Pons (tissue), 1 donor: ENCODE data around the gene DTD2.
"Not testable (repeated sequence)": the region's sequence is repeated elsewhere in the genome, so short reads cannot be mapped to it uniquely, and the experiment has no call there.

ENCODE experiments used
- DNase-seq: peaks from one replicate; pipeline ENCODE4 v3.0.0-alpha.2; 2016; ENCODE audit warnings: low spot score

Gene DTD2

GRCh38 chr14:31441273-31442111, 15.8 kb downstream of the DTD2 start:
- DNase-seq: no peak

DNA sequence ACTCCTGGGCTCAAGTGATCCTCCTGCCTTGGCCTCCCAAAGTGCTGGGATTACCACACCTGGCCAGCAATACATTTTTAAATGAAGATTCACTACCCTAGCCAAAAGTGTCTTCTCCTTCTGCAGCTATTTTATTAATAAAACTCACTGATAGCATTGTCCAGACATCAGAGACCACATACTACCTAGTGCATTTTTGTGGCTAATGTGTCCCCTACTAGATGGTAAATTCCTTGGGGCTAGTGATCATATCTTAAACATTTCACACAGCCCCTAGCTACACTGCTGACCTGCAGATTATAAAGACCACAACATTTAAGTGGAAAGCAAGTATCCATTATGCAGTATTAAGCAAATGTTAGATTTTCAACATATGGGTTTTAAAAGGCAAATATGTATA, 17.0 kb downstream of the DTD2 start:
- no peak for DNase-seq

DNA sequence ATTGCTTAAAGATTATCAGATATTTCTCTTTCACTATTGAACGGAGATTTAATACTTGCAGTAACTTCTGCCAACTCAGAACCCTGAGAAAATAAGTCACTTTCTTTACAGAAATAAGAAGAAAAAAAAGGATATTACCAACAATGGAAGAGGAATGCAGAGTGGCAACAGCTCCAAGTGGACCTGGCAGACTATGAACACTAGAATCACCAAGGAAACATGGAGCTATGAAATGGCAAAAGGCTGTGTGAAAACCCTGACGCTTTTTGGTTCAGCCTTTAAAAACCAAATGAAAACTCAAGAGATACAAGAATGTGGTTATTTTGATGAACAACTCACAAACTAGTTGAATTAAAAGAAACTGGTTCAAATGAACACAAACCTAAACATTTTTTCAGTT, 17.7 kb downstream of the DTD2 start:
- DNase-seq: peak; percentile 30

- not testable (repeated sequence) for DNase-seq
Measured at GRCh38 chr14:31437045-31437691, 20.1 kb downstream of the DTD2 start.

- no peak for DNase-seq
Measured at GRCh38 chr14:31435276-31435675, 22.0 kb downstream of the DTD2 start.

DNA sequence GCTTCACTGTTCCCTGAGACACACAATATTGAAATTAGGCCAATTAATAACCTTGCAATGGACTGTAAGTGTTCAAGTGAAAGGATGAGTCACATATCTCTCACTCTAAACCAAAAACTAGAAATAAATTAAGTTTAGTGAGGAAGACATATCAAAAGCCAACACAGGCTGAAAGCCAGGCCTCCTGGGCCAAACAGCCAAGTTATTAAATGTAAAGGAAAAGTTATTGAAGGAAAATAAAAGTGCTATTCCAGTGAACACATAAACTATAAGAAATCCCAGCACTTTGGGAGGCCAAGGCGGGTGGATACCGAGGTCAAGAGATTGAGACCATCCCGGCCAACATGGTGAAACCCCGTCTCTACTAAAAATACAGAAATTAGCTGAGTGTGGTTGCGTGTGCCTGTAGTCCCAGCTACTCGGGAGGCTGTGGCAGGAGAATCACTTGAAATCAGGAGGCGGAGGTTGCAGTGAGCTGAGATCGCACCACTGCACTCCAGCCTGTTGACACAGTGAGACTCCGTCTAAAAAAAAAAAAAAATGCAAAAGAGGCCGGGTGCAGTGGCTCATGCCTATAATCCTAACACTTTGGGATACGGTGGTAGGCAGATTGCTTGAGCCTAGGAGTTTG, 26.6 kb downstream of the DTD2 start:
- DNase-seq: no peak

DNA sequence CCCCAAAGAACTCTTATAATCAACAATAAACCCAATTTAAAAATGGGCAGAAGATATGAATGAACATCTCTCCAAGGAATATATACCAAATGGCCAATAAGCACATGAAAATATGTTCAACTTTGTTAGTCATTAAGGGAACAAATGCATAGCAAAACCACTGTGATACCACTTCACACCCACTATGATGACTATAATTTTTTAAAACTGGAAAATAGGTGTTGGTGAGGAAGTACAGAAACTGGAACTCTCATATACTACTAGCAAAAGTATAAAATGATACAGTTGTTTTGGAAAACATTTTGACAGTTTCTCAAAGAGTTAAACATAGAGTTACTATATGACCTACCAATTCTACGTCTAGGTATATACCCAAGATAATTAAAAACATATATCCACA, 27.5 kb downstream of the DTD2 start:
- DNase-seq: no peak

- DNase-seq: no peak
Measured at GRCh38 chr14:31428011-31428410, 29.3 kb downstream of the DTD2 start.

DNA sequence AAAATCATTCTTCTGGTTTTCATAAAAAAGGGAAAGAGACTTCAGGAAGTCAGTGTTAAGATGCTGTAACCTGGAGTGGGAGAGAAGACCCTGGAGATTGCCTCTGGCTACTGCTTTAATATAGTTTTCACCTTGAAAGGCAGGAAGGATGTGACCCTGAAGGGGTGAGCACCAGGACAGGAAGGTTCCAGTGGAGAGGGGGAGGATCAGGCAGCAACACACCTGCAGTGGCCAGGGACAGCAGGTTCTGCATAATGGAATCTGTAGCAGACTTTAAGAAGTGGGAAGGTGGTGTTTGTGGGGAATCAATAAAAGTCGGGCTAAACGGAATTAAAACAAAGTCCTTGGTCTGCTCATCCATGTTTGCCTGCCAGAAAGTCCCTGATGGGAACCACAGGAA, 30.6 kb downstream of the DTD2 start:
- DNase-seq: no peak

GRCh38 chr14:31425905-31426304, 31.4 kb downstream of the DTD2 start:
- DNase-seq: no peak

- no peak for DNase-seq
Measured at GRCh38 chr14:31421200-31421599, 36.1 kb downstream of the DTD2 start.

DNA sequence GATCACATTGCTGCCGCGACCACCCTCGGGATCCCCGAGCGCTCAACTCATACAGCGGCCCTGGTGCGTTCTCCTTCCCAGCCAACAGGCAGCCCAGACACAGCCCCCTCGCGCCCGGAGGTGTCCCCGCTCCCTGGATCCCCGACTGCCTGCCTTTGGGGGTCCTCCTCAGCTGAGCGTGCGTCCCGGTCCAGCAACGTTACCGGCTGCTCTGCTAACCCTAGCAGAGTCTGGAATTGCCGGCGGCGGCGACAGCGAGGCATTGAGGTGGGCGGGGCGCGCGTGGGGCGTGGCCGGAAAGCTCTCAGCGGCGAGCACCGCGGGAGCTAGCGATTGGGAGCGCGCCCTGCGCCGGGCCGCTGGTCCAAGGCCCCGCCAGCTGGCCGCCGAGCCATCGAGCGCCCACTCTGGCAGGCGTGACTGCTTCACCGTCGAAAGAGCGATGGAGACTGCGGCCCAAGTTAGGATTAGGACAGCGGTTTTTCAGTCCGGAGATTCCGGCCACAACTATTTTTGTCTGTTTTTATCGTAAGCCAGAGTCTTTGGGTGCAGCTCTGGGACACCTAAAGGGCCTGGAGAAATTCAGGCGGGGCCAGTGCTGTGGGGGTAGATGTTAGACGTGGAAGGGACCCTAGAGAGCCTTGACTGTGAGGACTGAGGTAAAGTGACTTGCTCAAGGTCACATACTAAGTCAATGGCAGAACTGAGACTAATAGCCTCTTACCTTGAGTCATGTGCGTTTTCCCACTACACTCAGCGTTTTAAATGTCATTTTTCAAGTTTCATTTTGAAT, 36.8 kb downstream of the DTD2 start, which contains the start of gene HEATR5A:
Gene HEATR5A, minus strand, starts transcription at position 232 of the 793 bp plus-strand sequence. CDS start 17,575 bp downstream, outside the sequence.
- peak; percentile 90 for DNase-seq

DNA sequence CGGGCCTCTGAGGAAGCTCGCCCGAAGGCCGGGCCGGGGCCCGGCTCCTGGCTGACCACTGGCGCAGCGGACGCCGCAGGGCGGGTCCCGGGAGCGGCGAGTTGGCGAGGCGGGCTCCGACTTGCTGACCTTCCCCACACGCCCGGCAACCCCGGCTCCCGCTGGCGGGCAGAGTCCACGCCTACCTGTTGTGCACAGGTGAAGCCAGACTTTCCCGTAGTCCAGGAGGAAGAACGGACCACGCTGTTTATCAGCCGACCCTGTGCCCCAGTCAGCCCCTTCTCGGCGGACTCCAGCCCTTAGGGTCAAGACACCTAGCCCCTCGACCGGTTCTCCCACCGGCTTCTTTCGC, 37.4 kb downstream of the DTD2 start:
- no peak for DNase-seq

- DNase-seq: peak; percentile 20
Measured at GRCh38 chr14:31419179-31419966, 37.9 kb downstream of the DTD2 start.

- no peak for DNase-seq
Measured at GRCh38 chr14:31418440-31418839, 38.9 kb downstream of the DTD2 start.

- DNase-seq: no peak
Measured at GRCh38 chr14:31414190-31414833, 43.0 kb downstream of the DTD2 start.

GRCh38 chr14:31411218-31411727, 46.0 kb downstream of the DTD2 start:
- peak; percentile 14 for DNase-seq

DNA sequence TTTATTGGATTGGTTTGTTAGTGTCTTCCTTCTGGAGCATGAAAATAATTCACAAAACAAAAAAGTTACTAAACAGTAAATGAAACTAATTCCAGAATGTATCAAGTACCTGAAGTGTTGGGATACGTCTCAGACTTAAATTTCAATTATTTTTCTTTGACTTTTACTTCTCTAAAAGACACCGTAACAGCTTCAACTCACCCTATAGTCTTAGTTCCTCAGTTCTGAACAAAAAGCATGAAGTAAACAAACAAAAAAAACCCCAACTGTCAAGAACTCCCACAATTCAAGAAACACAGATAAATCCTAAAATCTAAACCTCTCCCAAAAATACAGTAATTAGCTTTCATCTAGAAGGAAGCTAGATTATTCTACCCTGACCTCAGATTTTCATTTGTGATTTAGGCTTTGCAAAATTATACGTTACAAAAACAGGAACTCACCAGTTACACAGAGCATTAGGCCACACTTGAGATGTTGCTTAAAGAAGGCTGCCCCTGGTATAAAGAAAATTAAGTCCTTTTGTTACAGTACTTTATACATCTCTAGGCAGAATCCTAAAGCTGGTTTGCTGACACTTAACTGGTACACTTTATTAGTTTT, 47.2 kb downstream of the DTD2 start:
- DNase-seq: peak; percentile 35

DNA sequence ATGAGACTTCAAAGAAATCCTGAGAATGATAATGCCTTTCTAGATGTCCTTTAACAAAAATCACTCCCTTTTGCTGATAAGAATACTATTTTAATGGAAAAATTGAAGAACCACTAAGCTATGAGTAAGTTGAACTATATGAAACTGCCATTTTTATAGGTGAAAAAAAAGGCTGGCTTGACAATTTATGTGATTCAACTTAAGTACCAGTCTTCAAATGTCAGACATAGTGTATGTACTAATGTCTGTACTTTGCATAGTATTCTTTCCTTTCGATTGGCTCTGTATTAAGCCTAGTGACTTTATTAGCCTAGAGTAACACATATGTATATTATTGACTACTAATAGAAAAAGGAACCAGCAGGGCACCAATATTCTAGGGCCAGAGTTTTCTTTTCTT, 48.9 kb downstream of the DTD2 start:
- DNase-seq: no peak

GRCh38 chr14:31405599-31406232, 51.6 kb downstream of the DTD2 start:
- DNase-seq: no peak
